Superior temporal gyrus (tissue), 1 donor: Measurements from ENCODE around the gene OR7G3.

Experiments used
- DNase-seq: peaks from one replicate; pipeline ENCODE4 v3.0.0-alpha.2; 2016; ENCODE audit errors: extremely low spot score

The OR7G3 gene

GRCh38 chr19:9107375-9107774, 19.4 kb downstream of the OR7G3 start, which contains the start of gene OR7G2:
OR7G2 (minus strand) TSS chr19:9107475; CDS start chr19:9103243, 4,232 bp downstream.
- no peak for DNase-seq

GRCh38 chr19:9086761-9087160, 40.0 kb downstream of the OR7G3 start, which contains the start of gene OR1M1:
OR1M1 (plus strand) TSS chr19:9087061; CDS start chr19:9093245, 6,184 bp downstream.
- DNase-seq = no peak

GRCh38 chr19:9078651-9079050, 48.1 kb downstream of the OR7G3 start:
- no peak for DNase-seq

GRCh38 chr19:9076901-9077300, 49.8 kb downstream of the OR7G3 start:
- no peak for DNase-seq
